H1 (cell line): ENCODE results near the gene WNT9A. TPM values are rescaled to one million over a fixed set of nuclear protein-coding genes. Genes with fewer than 3 reads are reported as not detected.

ENCODE experiments used
- CHD1 ChIP-seq: IDR thresholded peaks from 2 replicates; pipeline ENCODE4 v1.6.1; 2012; ENCODE audit warnings: low read depth, low read length, improper control_type of control experiment
- CTBP2 ChIP-seq: IDR thresholded peaks from 2 replicates; pipeline ENCODE4 v1.7.0; 2011; ENCODE audit warnings: borderline replicate concordance, mild to moderate bottlenecking, moderate library complexity, mixed read lengths, low read length; ENCODE audit not compliant: insufficient read depth, insufficient read length
- PHF8 ChIP-seq: fragments of 200-600 bp; sonication (generic); conservative IDR thresholded peaks from 2 replicates; pipeline ENCODE4 v1.7.1; 2012; ENCODE audit warnings: low read depth, mild to moderate bottlenecking, inconsistent platforms, low read length, moderate library complexity
- POLR2AphosphoS5 ChIP-seq: IDR thresholded peaks from 2 replicates; pipeline ENCODE4 v1.6.1; 2011; ENCODE audit warnings: low read depth, low read length
- RXRA ChIP-seq: IDR thresholded peaks from 2 replicates; pipeline ENCODE4 v1.6.1; 2011; ENCODE audit warnings: low read depth, mild to moderate bottlenecking, low read length, moderate library complexity; ENCODE audit not compliant: insufficient read depth
- SIRT6 ChIP-seq: IDR thresholded peaks from one replicate; pipeline ENCODE4 v1.7.1; 2012; ENCODE audit warnings: low read length, inconsistent platforms
- SIX5 ChIP-seq: IDR thresholded peaks from 2 replicates; pipeline ENCODE4 v1.6.1; 2011; ENCODE audit warnings: mild to moderate bottlenecking, low read depth, low read length
- SRF ChIP-seq: IDR thresholded peaks from 2 replicates; pipeline ENCODE4 v1.6.1; 2011; ENCODE audit warnings: mild to moderate bottlenecking, low read depth, low read length, moderate library complexity
- ZNF274 ChIP-seq: IDR thresholded peaks from 2 replicates; pipeline ENCODE4 v1.7.0; 2012; ENCODE audit warnings: low read length, borderline replicate concordance; ENCODE audit errors: extremely low read depth
- polyA plus RNA-seq, 7 experiments: library from polyadenylated mRNA; depleted of rRNA in 3 of 7; stranded (reverse) in 5 of 7; unstranded in 2 of 7; fragments of >200 nt in 5 of 7; fragments of 200-250 nt in 2 of 7; gene quantifications; 1 replicate in 5 of 7; 2 replicates in 1 of 7; 4 replicates in 1 of 7; pipeline versions ENCODE4 v1.2.1 to v1.2.3, GENCODE V29; 2011 to 2013; ENCODE audit warnings: missing spikeins in 2 of 7, mixed read lengths in 2 of 7
- total RNA-seq: library from RNA; stranded (reverse); fragmentation: NEBNext Ultra II Directional; extraction: Animal tissue kit (Norgen Biotek cat#: 25700); gene quantifications from 2 replicates; pipeline ENCODE4 v1.2.1, GENCODE V29; 2021
- TF ChIP-seq, protein P1 (sequence below), 3 experiments: IDR thresholded peaks; 1 replicate in 2 of 3; 2 replicates in 1 of 3; pipeline versions ENCODE4 v1.5.1 to v1.6.1; 2011; ENCODE audit warnings: low read length in 3 of 3, mild to moderate bottlenecking in 3 of 3, inconsistent platforms in 2 of 3, low read depth in 1 of 3, moderate library complexity in 1 of 3; ENCODE audit not compliant: insufficient read depth in 1 of 3; ENCODE audit errors: control extremely low read depth in 1 of 3
- TF ChIP-seq, protein P2 (sequence below): IDR thresholded peaks from 2 replicates; pipeline ENCODE4 v1.6.1; 2012; ENCODE audit warnings: inconsistent platforms

Gene WNT9A
- total and polyA plus RNA-seq, 2 of the 8 experiments (the other 6 are each of a cell fraction or from before 2014, with no cell fraction given) = 1.1 to 1.5 TPM

DNA sequence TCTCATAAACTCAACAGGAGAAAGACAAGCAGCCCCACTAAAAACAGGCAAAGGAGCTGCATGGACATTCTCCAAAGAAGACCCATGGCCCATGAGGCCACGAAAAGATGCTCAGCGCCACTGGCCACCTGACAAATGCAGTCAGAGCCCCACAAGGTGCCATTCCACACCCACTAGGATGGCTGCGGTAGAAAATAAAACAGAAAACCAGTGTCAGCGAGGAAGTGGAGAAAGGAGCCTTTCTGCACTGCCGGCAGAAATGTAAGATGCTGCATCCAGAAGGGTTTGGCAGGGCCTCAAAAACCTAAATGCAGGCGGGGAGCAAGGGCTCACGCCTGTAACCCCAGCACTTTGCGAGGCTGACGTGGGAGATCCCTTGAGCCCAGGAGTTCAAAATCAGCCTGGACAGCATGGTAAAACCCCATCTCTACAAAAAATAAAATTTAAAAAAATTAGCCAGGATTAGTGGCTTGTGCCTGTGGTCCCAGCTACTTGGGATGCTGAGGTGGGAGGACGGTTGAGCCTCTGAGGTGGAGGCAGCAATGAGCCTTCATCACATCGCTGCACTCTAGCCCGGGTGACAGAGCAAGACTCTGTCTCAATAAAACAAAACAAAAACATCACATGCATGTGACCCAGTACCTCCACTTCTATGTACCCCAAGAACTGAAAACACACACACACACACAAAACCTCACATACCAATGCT lies 4.2 kb downstream of the WNT9A start (continued):
- TF ChIP-seq, protein P1, sequence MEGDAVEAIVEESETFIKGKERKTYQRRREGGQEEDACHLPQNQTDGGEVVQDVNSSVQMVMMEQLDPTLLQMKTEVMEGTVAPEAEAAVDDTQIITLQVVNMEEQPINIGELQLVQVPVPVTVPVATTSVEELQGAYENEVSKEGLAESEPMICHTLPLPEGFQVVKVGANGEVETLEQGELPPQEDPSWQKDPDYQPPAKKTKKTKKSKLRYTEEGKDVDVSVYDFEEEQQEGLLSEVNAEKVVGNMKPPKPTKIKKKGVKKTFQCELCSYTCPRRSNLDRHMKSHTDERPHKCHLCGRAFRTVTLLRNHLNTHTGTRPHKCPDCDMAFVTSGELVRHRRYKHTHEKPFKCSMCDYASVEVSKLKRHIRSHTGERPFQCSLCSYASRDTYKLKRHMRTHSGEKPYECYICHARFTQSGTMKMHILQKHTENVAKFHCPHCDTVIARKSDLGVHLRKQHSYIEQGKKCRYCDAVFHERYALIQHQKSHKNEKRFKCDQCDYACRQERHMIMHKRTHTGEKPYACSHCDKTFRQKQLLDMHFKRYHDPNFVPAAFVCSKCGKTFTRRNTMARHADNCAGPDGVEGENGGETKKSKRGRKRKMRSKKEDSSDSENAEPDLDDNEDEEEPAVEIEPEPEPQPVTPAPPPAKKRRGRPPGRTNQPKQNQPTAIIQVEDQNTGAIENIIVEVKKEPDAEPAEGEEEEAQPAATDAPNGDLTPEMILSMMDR (IDR thresholded peaks at IDR 0.05; ENCODE audit: control extremely low read depth in 1 of 3, insufficient read depth in 1 of 3, low read depth in 1 of 3, low read length in 3 of 3) = no peak
- TF ChIP-seq SIRT6 (no peak), ZNF274 (no peak), SRF (no peak), CHD1 (no peak), RXRA (no peak), CTBP2 (no peak), POLR2AphosphoS5 (no peak), PHF8 (no peak), SIX5 (no peak)
- TF ChIP-seq, protein P2, sequence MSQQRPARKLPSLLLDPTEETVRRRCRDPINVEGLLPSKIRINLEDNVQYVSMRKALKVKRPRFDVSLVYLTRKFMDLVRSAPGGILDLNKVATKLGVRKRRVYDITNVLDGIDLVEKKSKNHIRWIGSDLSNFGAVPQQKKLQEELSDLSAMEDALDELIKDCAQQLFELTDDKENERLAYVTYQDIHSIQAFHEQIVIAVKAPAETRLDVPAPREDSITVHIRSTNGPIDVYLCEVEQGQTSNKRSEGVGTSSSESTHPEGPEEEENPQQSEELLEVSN = no peak
